CD4-positive, alpha-beta T cell (primary cell): ENCODE results near the gene ALAD. TPM values are rescaled to one million over a fixed set of nuclear protein-coding genes. Genes with fewer than 3 reads are reported as not detected.

Experiments
- ATAC-seq: fragments of 200-7000 bp; cut with Tn5 transposase; one replicate; pipeline ENCODE4 v1.10.0; 2022; ENCODE audit warnings: mild to moderate bottlenecking; ENCODE audit not compliant: poor library complexity
- CTCF ChIA-PET: fragments of 350-600 bp; sonication (Branson Sonifier 250); formaldehyde crosslinking; loops from one replicate; lab custom pipeline; 2021; ENCODE audit warnings: antibody characterized with exemption, inconsistent platforms; lab: Charles Lee
- POLR2A ChIA-PET: fragments of 350-600 bp; sonication (Branson Sonifier 250); formaldehyde crosslinking; loops from one replicate; lab custom pipeline; 2021; ENCODE audit warnings: antibody characterized with exemption, inconsistent platforms; lab: Charles Lee
- DNase-seq, 14 experiments: peaks; one replicate each; pipeline ENCODE4 v3.0.0-alpha.2; 2013 to 2020; ENCODE audit warnings: mixed read lengths in 2 of 14
- H3K27ac ChIP-seq, 2 donors: one replicate each; pipeline versions ENCODE4 v1.5.1 to v1.7.0; 2013; ENCODE audit warnings: low read length in 2 of 2, low read depth in 1 of 2, mild to moderate bottlenecking in 1 of 2
- H3K27me3 ChIP-seq, 2 experiments: 1 replicate in 1 of 2; 2 replicates in 1 of 2; pipeline versions ENCODE4 v1.6.1 to v1.7.0; 2013; ENCODE audit warnings: low read length in 2 of 2, control low read depth in 1 of 2, mild to moderate bottlenecking in 1 of 2, moderate library complexity in 1 of 2; ENCODE audit not compliant: insufficient read depth in 2 of 2, control insufficient read depth in 1 of 2
- H3K36me3 ChIP-seq: one replicate; pipeline ENCODE4 v1.6.1; 2013; ENCODE audit warnings: low read length, control low read depth; ENCODE audit not compliant: insufficient read depth
- H3K4me1 ChIP-seq: one replicate; pipeline ENCODE4 v1.6.1; 2013; ENCODE audit warnings: low read length, control low read depth; ENCODE audit not compliant: insufficient read depth
- H3K4me3 ChIP-seq: one replicate; pipeline ENCODE4 v1.5.1; 2013; ENCODE audit warnings: mild to moderate bottlenecking, low read length, moderate library complexity
- H3K9me3 ChIP-seq, 2 experiments: 1 replicate in 1 of 2; 2 replicates in 1 of 2; pipeline versions ENCODE4 v1.6.1 to v1.7.0; 2013; ENCODE audit warnings: low read length in 2 of 2, mild to moderate bottlenecking in 2 of 2, control low read depth in 1 of 2, moderate library complexity in 1 of 2; ENCODE audit not compliant: control insufficient read depth in 1 of 2, insufficient read depth in 1 of 2
- H3K27ac Mint-ChIP-seq: one replicate; pipeline ENCODE4 v1.8.0; 2020; ENCODE audit warnings: mixed read lengths
- H3K27me3 Mint-ChIP-seq: one replicate; pipeline ENCODE4 v1.8.0; 2021; ENCODE audit warnings: mixed read lengths
- H3K36me3 Mint-ChIP-seq: one replicate; pipeline ENCODE4 v1.8.0; 2021; ENCODE audit warnings: low read depth, mixed read lengths
- H3K4me1 Mint-ChIP-seq: one replicate; pipeline ENCODE4 v1.8.0; 2021; ENCODE audit warnings: low read depth, mixed read lengths
- H3K4me3 Mint-ChIP-seq: one replicate; pipeline ENCODE4 v1.8.0; 2020; ENCODE audit warnings: mild to moderate bottlenecking, mixed read lengths
- H3K9me3 Mint-ChIP-seq: one replicate; pipeline ENCODE4 v1.8.0; 2020; ENCODE audit warnings: mixed read lengths
- intact Hi-C, 2 experiments: fragments of 100-400 bp; cut with DNase I in 1 of 2; cut with micrococcal nuclease in 1 of 2; formaldehyde crosslinking; loops; one replicate each; pipeline versions ENCODE4 v1.15.1 to v1.9.0; 2023 to 2025; cut with DNase I, micrococcal nuclease
- total RNA-seq, 174 experiments: library from RNA in 2 of 174; stranded (reverse) in 2 of 174; gene quantifications; one replicate each; pipeline ENCODE4 v1.2.3 and lab custom pipeline; 2021 to 2026
- TF ChIP-seq, protein P1 (sequence below): fragments of 200-600 bp; IDR thresholded peaks from one replicate; pipeline ENCODE4 v1.8.0; 2022; ENCODE audit warnings: antibody characterized with exemption, mild to moderate bottlenecking

Gene ALAD
- total RNA-seq, 2 experiments from 2014 or later, result 14.5 to 15.0 TPM

DNA sequence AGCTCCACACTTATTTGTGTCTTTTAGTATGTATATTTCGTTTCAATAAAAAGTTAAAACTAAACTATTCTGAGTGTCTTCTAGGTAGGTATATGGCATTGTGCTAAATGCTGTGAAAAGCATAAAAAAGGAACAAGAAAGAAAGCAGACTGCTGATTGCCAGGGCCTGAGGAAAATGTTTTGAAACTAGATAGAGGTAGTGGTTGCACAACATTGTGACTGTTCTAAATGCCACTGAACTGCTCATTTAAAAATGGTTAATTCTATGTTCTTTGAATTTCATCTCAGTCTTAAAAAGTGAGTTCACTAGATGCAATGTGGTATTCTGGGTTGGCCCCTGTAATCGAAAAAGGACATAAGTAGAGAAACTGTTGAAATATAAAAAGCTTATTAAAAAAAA lies 2.6 kb upstream of the ALAD start:
- peak overlapping the region; percentile 27 for H3K27ac Mint-ChIP-seq
- intact Hi-C loops, result loop anchor here (2.0 to 10.0 kb wide), 4 partner anchors 59 to 249 kb away; partner anchors contain the start of genes BSPRY (in 1 of the 2), SLC31A2 (in 1 of the 2) and WDR31 (in 1 of the 2)
- peak overlapping the region; percentile 7 for H3K4me3 Mint-ChIP-seq

DNA sequence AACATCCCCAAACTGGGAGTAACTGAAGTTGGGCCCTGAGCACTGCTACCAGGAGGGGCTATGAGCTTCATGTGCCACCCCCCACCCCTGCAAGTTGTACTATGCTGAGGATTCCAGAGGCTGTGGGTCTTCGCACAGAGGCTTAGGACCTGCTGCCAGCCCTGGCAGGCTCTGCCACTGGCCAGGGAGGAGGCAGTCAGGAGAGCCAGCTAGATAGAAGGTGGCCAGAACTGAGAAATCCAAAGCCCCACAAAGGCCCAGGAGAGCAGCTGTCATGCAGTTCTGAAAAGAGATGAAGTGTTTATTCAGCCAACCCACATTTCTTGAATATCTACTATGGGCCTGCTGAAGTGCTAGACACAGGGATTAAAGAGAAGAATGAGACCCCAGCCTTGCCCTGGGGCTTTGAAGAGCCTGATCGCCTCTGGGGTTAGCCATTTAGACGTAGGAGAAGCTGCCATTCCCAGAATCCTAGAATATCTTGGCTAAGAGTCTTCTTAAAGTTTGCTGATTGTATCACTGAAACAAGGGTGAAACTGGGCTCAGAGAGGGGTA lies 1.4 kb downstream of the ALAD start:
- Mint-ChIP-seq H3K9me3 (no peaks in the 10 kb centered on the region), H3K4me3 (peak overlapping the region; percentile 84), H3K4me1 (peaks cover 34% of the 10 kb centered on the region), H3K27ac (peak overlapping the region; percentile 59), H3K36me3 (peaks cover 16% of the 10 kb centered on the region), H3K27me3 (no peaks in the 10 kb centered on the region)
- POLR2A ChIA-PET, result interaction anchor here (1.3 to 3.8 kb wide), 4 partner anchors 11 to 125 kb away, joined by 3 to 59 read pairs (median 12); partner anchors contain the start of genes C9orf43, CDC26, HDHD3 and POLE3
- CTCF ChIA-PET, result interaction anchor here (2.2 kb wide), 1 partner anchor 11 kb away, joined by 37 read pairs; the partner anchor contains the start of genes C9orf43 and POLE3
- Histone ChIP-seq H3K4me1 (peaks cover 33% of the 10 kb centered on the region), H3K36me3 (peaks cover 3% of the 10 kb centered on the region), H3K9me3 (no peaks in the 10 kb centered on the region), H3K27me3 (no peaks in the 10 kb centered on the region), H3K4me3 (no peak overlapping the region), H3K27ac (no peak overlapping the region)
- intact Hi-C loops, result loop anchor here (1.0 to 10.0 kb wide), 7 partner anchors 19 to 245 kb away; partner anchors contain the start of genes BSPRY (in 1 of the 2), CDC26 (in 1 of the 2), PRPF4 (in 1 of the 2) and SLC31A2 (in 1 of the 2)
- DNase-seq, result no peak
- TF ChIP-seq, protein P1, sequence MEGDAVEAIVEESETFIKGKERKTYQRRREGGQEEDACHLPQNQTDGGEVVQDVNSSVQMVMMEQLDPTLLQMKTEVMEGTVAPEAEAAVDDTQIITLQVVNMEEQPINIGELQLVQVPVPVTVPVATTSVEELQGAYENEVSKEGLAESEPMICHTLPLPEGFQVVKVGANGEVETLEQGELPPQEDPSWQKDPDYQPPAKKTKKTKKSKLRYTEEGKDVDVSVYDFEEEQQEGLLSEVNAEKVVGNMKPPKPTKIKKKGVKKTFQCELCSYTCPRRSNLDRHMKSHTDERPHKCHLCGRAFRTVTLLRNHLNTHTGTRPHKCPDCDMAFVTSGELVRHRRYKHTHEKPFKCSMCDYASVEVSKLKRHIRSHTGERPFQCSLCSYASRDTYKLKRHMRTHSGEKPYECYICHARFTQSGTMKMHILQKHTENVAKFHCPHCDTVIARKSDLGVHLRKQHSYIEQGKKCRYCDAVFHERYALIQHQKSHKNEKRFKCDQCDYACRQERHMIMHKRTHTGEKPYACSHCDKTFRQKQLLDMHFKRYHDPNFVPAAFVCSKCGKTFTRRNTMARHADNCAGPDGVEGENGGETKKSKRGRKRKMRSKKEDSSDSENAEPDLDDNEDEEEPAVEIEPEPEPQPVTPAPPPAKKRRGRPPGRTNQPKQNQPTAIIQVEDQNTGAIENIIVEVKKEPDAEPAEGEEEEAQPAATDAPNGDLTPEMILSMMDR, result no peak
- ATAC-seq, result no peak

More for the DNA sequence above, 2.6 kb upstream of the ALAD start:
- peaks cover 29% of the 10 kb centered on the region for H3K4me1 ChIP-seq
- TF ChIP-seq, protein P1, result no peak
- ChIA-PET POLR2A (interaction anchor here (1.0 kb wide), 1 partner anchor 128 kb away, joined by 4 read pairs; the partner anchor contains the start of genes CDC26 and PRPF4), CTCF (interaction anchor here (1.6 kb wide), 2 partner anchors 178 to 254 kb away, joined by 5 to 6 read pairs; no protein-coding TSS in a partner anchor)
- no peaks in the 10 kb centered on the region for H3K27me3 Mint-ChIP-seq
- H3K27ac ChIP-seq, result no peak overlapping the region
- no peaks in the 10 kb centered on the region for H3K9me3 ChIP-seq
- H3K36me3 ChIP-seq, result peaks cover 15% of the 10 kb centered on the region
- H3K9me3 Mint-ChIP-seq, result no peaks in the 10 kb centered on the region
- H3K4me1 Mint-ChIP-seq, result peaks cover 44% of the 10 kb centered on the region
- peaks cover 20% of the 10 kb centered on the region for H3K36me3 Mint-ChIP-seq
- DNase-seq (no peak), ATAC-seq (no peak)
- no peaks in the 10 kb centered on the region for H3K27me3 ChIP-seq
- H3K4me3 ChIP-seq, result no peak overlapping the region

DNA sequence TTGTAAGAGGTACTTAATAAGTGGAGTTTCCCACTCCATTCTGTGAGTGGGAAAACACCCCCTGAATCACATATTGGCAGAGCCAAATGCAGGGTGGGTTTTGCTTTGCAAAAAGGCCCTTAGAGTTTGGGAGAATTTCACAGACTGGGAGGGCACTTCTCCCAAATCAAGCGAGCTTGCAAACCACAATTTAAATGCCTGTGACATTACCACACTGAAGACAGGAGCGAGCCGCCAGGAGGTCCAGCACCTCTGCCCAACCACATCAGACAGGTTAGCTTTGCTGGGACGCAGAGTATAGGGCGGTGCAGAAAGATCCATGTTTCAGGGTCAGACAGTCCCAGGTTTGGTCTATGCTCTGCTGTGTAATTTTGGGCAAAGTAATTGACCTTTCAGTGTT lies 2.3 kb downstream of the ALAD start:
- H3K27me3 Mint-ChIP-seq, result no peaks in the 10 kb centered on the region
- peak overlapping the region; percentile 84 for H3K4me3 Mint-ChIP-seq
- no peak overlapping the region for H3K27ac Mint-ChIP-seq
- intact Hi-C loops, result loop anchor here in 1 of 2 experiments (1.0 kb wide), 1 partner anchor 18 kb away; no protein-coding TSS in a partner anchor
- H3K4me3 ChIP-seq, result no peak overlapping the region
- no peaks in the 10 kb centered on the region for H3K27me3 ChIP-seq
- DNase-seq, result no peak
- H3K36me3 Mint-ChIP-seq, result peaks cover 19% of the 10 kb centered on the region
- peaks cover 34% of the 10 kb centered on the region for H3K4me1 Mint-ChIP-seq
- ChIA-PET POLR2A (no interaction called here), CTCF (no interaction called here)
- H3K36me3 ChIP-seq, result peaks cover 3% of the 10 kb centered on the region
- ATAC-seq, result no peak
- TF ChIP-seq, protein P1, result no peak
- H3K9me3 ChIP-seq, result no peaks in the 10 kb centered on the region
- peaks cover 33% of the 10 kb centered on the region for H3K4me1 ChIP-seq
- no peak overlapping the region for H3K27ac ChIP-seq
- H3K9me3 Mint-ChIP-seq, result no peaks in the 10 kb centered on the region
